Activated CD8-positive, alpha-beta T cell treated with anti-CD3 and anti-CD28 coated beads for 36 hours (primary cell): ENCODE data around the gene PCDH9. TPM values are rescaled to one million over a fixed set of nuclear protein-coding genes. Genes with fewer than 3 reads are reported as not detected.

Experiments used
- ATAC-seq: fragments of 200-7000 bp; cut with Tn5 transposase; one replicate; pipeline ENCODE4 v1.10.0; 2021; ENCODE audit warnings: mild to moderate bottlenecking, moderate library complexity
- CTCF ChIA-PET: fragments of 350-600 bp; sonication (Branson Sonifier 250); formaldehyde crosslinking; loops from one replicate; lab custom pipeline; 2021; ENCODE audit warnings: antibody characterized with exemption; lab: Charles Lee
- POLR2A ChIA-PET: fragments of 350-600 bp; sonication (Branson Sonifier 250); formaldehyde crosslinking; loops from one replicate; lab custom pipeline; 2021; ENCODE audit warnings: antibody characterized with exemption; lab: Charles Lee
- DNase-seq: peaks from one replicate; pipeline ENCODE4 v3.0.0-alpha.2; 2020
- H3K27ac Mint-ChIP-seq: one replicate; pipeline ENCODE4 v1.8.0; 2021; ENCODE audit warnings: mild to moderate bottlenecking, mixed read lengths
- H3K27me3 Mint-ChIP-seq: one replicate; pipeline ENCODE4 v1.8.0; 2021; ENCODE audit warnings: mixed read lengths
- H3K36me3 Mint-ChIP-seq: one replicate; pipeline ENCODE4 v1.8.0; 2021; ENCODE audit warnings: low read depth, mixed read lengths
- H3K4me1 Mint-ChIP-seq: one replicate; pipeline ENCODE4 v1.8.0; 2021; ENCODE audit warnings: low read depth, mixed read lengths
- H3K4me3 Mint-ChIP-seq: one replicate; pipeline ENCODE4 v1.8.0; 2021; ENCODE audit warnings: mild to moderate bottlenecking, moderate library complexity, mixed read lengths
- H3K9me3 Mint-ChIP-seq: one replicate; pipeline ENCODE4 v1.8.0; 2021; ENCODE audit warnings: mixed read lengths
- CTCF ChIP-seq: fragments of 200-600 bp; IDR thresholded peaks from one replicate; pipeline ENCODE4 v1.8.0; 2022; ENCODE audit warnings: antibody characterized with exemption, mild to moderate bottlenecking
- intact Hi-C: fragments of 100-400 bp; cut with micrococcal nuclease; formaldehyde crosslinking; loops from one replicate; pipeline ENCODE4 v1.10.0; 2022
- total RNA-seq, 2 experiments: library from RNA; stranded (reverse); gene quantifications; one replicate each; pipeline ENCODE4 v1.2.3, GENCODE V29; 2021

PCDH9 gene
- total RNA-seq, 2 experiments from 2014 or later: 0.04 to 0.14 TPM

- no peak overlapping the region for H3K27ac Mint-ChIP-seq
- H3K4me1 Mint-ChIP-seq: no peaks in the 10 kb centered on the region
- intact Hi-C loops: no loop called here
- H3K27me3 Mint-ChIP-seq: no peaks in the 10 kb centered on the region
- TF ChIP-seq CTCF: no peak
- no peak overlapping the region for H3K4me3 Mint-ChIP-seq
- H3K9me3 Mint-ChIP-seq: no peaks in the 10 kb centered on the region
- H3K36me3 Mint-ChIP-seq: no peaks in the 10 kb centered on the region
- DNase-seq: no peak
- CTCF ChIA-PET: no interaction called here
- POLR2A ChIA-PET: no interaction called here
- no peak for ATAC-seq
Observed at GRCh38 chr13:67208552-67208951, 21.6 kb downstream of the PCDH9 start.

GRCh38 chr13:67204764-67205163, 25.4 kb downstream of the PCDH9 start:
- intact Hi-C loops: no loop called here
- Mint-ChIP-seq H3K9me3 (no peaks in the 10 kb centered on the region), H3K4me3 (no peak overlapping the region), H3K27ac (no peak overlapping the region), H3K27me3 (no peaks in the 10 kb centered on the region), H3K36me3 (no peaks in the 10 kb centered on the region), H3K4me1 (no peaks in the 10 kb centered on the region)
- ChIA-PET POLR2A (no interaction called here), CTCF (interaction anchor here (0.9 kb wide), 1 partner anchor 19 kb away, joined by 3 read pairs; no protein-coding TSS in a partner anchor)
- DNase-seq (no peak), ATAC-seq (no peak)
- TF ChIP-seq CTCF: no peak

GRCh38 chr13:67200605-67201004, 29.5 kb downstream of the PCDH9 start:
- no peak overlapping the region for H3K27ac Mint-ChIP-seq
- ChIA-PET POLR2A (no interaction called here), CTCF (no interaction called here)
- H3K9me3 Mint-ChIP-seq: no peaks in the 10 kb centered on the region
- no peak for TF ChIP-seq CTCF
- ATAC-seq (no peak), DNase-seq (no peak)
- H3K36me3 Mint-ChIP-seq: no peaks in the 10 kb centered on the region
- no peak overlapping the region for H3K4me3 Mint-ChIP-seq
- intact Hi-C loops: no loop called here
- H3K4me1 Mint-ChIP-seq: no peaks in the 10 kb centered on the region
- no peaks in the 10 kb centered on the region for H3K27me3 Mint-ChIP-seq

- Mint-ChIP-seq H3K36me3 (no peaks in the 10 kb centered on the region), H3K27ac (no peak overlapping the region), H3K9me3 (no peaks in the 10 kb centered on the region), H3K4me3 (no peak overlapping the region), H3K27me3 (no peaks in the 10 kb centered on the region), H3K4me1 (no peaks in the 10 kb centered on the region)
- intact Hi-C loops: no loop called here
- ChIA-PET CTCF (no interaction called here), POLR2A (no interaction called here)
- no peak for DNase-seq
- no peak for TF ChIP-seq CTCF
- no peak for ATAC-seq
Observed at GRCh38 chr13:67200183-67200582, 30.0 kb downstream of the PCDH9 start.

GRCh38 chr13:67197704-67198103, 32.4 kb downstream of the PCDH9 start:
- DNase-seq (no peak), ATAC-seq (no peak)
- ChIA-PET POLR2A (no interaction called here), CTCF (no interaction called here)
- Mint-ChIP-seq H3K27ac (no peak overlapping the region), H3K36me3 (no peaks in the 10 kb centered on the region), H3K4me1 (no peaks in the 10 kb centered on the region), H3K27me3 (no peaks in the 10 kb centered on the region), H3K9me3 (no peaks in the 10 kb centered on the region), H3K4me3 (no peak overlapping the region)
- intact Hi-C loops: no loop called here
- no peak for TF ChIP-seq CTCF
